ENCODE results near the gene FERMT1. TPM values are rescaled to one million over a fixed set of nuclear protein-coding genes. Genes with fewer than 3 reads are reported as not detected.

The FERMT1 gene
- polyA plus RNA-seq, 1 donor: 21.4 TPM

DNA sequence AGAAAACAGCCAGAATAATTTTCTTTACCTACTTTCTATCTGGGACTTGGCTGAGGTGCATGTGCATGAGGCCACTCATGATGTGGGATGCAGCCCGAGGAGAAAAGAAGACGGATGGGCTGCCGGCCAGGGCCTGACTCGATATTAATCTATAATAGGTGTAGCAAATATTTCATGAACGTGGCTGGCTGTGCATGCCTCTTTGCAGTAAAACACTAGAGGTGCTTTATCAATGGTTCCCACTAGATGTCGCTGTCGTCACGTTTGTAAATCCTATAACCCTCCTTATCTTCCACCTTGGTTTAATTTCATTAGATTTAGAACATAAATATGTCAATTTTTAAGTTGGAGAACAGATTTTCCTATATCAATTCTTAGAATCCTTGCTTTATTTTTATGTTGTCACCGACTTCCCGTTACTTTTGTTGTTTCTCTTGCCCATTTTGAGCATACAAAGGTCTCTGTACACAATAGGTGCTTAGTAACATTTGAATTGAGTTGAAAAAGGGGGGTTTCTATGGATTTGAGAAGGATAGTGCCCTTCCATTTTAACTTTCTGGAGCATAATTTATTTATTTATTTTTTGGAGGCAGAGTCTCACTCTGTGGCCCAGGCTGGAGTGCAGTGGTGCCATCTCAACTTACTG lies 19.6 kb upstream of the FERMT1 start:
- Histone ChIP-seq H3K9me3 (ENCODE audit: control insufficient read depth, low read depth, low read length) (no peaks in the 10 kb centered on the region), H3K4me1 (ENCODE audit: control insufficient read depth, insufficient read depth, low read length) (no peaks in the 10 kb centered on the region), H3K4me3 (ENCODE audit: low read length) (no peak overlapping the region), H3K27me3 (ENCODE audit: control insufficient read depth, insufficient read depth, low read length) (no peaks in the 10 kb centered on the region), H3K27ac (ENCODE audit: low read length) (no peak overlapping the region), H3K36me3 (ENCODE audit: control insufficient read depth, insufficient read depth, low read length) (no peaks in the 10 kb centered on the region)
- 0% methylated on average over 4 of the region's 10 CpGs for WGBS (ENCODE audit: insufficient coverage, low lambda C conversion rate)
- peak; percentile 30 to 37 for DNase-seq

- Histone ChIP-seq H3K27ac (ENCODE audit: low read length) (no peak overlapping the region), H3K4me1 (ENCODE audit: control insufficient read depth, insufficient read depth, low read length) (no peaks in the 10 kb centered on the region), H3K4me3 (ENCODE audit: low read length) (no peak overlapping the region), H3K27me3 (ENCODE audit: control insufficient read depth, insufficient read depth, low read length) (no peaks in the 10 kb centered on the region), H3K9me3 (ENCODE audit: control insufficient read depth, low read depth, low read length) (no peaks in the 10 kb centered on the region), H3K36me3 (ENCODE audit: control insufficient read depth, insufficient read depth, low read length) (no peaks in the 10 kb centered on the region)
- DNase-seq: no peak
- WGBS (ENCODE audit: insufficient coverage, low lambda C conversion rate): no CpG with 5 or more reads among the region's 3 CpGs
Observed at GRCh38 chr20:6140947-6141346, 18.1 kb upstream of the FERMT1 start.

GRCh38 chr20:6135347-6135746 lies 12.5 kb upstream of the FERMT1 start:
- Histone ChIP-seq H3K27ac (ENCODE audit: low read length) (no peak overlapping the region), H3K27me3 (ENCODE audit: control insufficient read depth, insufficient read depth, low read length) (peaks cover 4% of the 10 kb centered on the region), H3K9me3 (ENCODE audit: control insufficient read depth, low read depth, low read length) (no peaks in the 10 kb centered on the region), H3K36me3 (ENCODE audit: control insufficient read depth, insufficient read depth, low read length) (no peaks in the 10 kb centered on the region), H3K4me1 (ENCODE audit: control insufficient read depth, insufficient read depth, low read length) (no peaks in the 10 kb centered on the region), H3K4me3 (ENCODE audit: low read length) (no peak overlapping the region)
- WGBS (ENCODE audit: insufficient coverage, low lambda C conversion rate): no CpG with 5 or more reads among the region's 8 CpGs
- DNase-seq: no peak

GRCh38 chr20:6134592-6134991 lies 11.8 kb upstream of the FERMT1 start:
- no peaks in the 10 kb centered on the region for H3K9me3 ChIP-seq (ENCODE audit: control insufficient read depth, low read depth, low read length)
- no peak overlapping the region for H3K27ac ChIP-seq (ENCODE audit: low read length)
- no peak for DNase-seq
- no peaks in the 10 kb centered on the region for H3K4me1 ChIP-seq (ENCODE audit: control insufficient read depth, insufficient read depth, low read length)
- no peak overlapping the region for H3K4me3 ChIP-seq (ENCODE audit: low read length)
- H3K36me3 ChIP-seq (ENCODE audit: control insufficient read depth, insufficient read depth, low read length): no peaks in the 10 kb centered on the region
- peaks cover 4% of the 10 kb centered on the region for H3K27me3 ChIP-seq (ENCODE audit: control insufficient read depth, insufficient read depth, low read length)
- WGBS (ENCODE audit: insufficient coverage, low lambda C conversion rate): 63% methylated on average over 2 of the region's 8 CpGs

DNA sequence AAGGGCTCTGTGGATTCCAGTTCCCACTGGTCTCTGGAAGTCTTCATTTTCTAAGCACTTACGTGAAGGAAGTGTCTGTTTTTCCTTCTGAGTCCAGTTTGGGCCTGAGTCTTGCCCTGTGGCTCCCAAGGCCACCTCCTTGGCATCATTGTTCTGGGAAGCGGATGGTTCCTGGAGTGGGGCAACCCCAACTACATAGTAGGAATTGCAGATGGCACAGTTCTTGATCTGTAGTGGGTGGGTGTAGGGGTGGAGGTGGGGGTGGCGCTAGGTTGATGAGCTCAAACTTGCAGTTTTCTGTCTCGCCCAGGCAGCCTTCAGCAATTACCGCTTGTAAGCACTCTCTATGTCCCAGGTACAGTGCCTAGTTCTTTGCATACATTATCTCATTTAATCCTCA lies 7.2 kb upstream of the FERMT1 start:
- Histone ChIP-seq H3K9me3 (ENCODE audit: control insufficient read depth, low read depth, low read length) (no peaks in the 10 kb centered on the region), H3K4me3 (ENCODE audit: low read length) (no peak overlapping the region), H3K36me3 (ENCODE audit: control insufficient read depth, insufficient read depth, low read length) (no peaks in the 10 kb centered on the region), H3K27ac (ENCODE audit: low read length) (no peak overlapping the region), H3K4me1 (ENCODE audit: control insufficient read depth, insufficient read depth, low read length) (no peaks in the 10 kb centered on the region), H3K27me3 (ENCODE audit: control insufficient read depth, insufficient read depth, low read length) (no peaks in the 10 kb centered on the region)
- no peak for DNase-seq
- WGBS (ENCODE audit: insufficient coverage, low lambda C conversion rate): no CpG with 5 or more reads among the region's 5 CpGs

DNA sequence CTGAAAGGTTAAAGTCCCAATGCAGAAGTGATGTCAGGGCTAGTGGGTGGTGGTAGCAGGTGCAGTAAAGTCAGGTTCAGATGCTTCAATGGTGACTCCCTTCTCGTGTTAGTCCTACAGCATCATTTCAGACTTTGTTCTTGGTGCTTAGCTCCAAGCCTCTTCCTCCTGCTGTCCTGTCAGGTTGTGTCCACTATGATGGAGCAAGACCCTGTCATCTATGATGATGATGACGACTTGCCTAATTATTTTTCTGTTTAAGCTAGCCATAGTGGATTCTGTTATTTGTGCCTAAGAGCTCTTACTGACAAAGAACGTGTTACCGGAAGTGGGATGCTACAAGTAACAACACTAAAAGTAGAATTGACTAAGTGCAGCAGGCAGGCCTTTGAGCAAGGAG lies 5.0 kb upstream of the FERMT1 start:
- no peaks in the 10 kb centered on the region for H3K9me3 ChIP-seq (ENCODE audit: control insufficient read depth, low read depth, low read length)
- WGBS (ENCODE audit: insufficient coverage, low lambda C conversion rate): no CpG with 5 or more reads among the region's 4 CpGs
- peaks cover 10% of the 10 kb centered on the region for H3K4me1 ChIP-seq (ENCODE audit: control insufficient read depth, insufficient read depth, low read length)
- DNase-seq: no peak
- H3K36me3 ChIP-seq (ENCODE audit: control insufficient read depth, insufficient read depth, low read length): no peaks in the 10 kb centered on the region
- H3K4me3 ChIP-seq (ENCODE audit: low read length): no peak overlapping the region
- no peak overlapping the region for H3K27ac ChIP-seq (ENCODE audit: low read length)
- no peaks in the 10 kb centered on the region for H3K27me3 ChIP-seq (ENCODE audit: control insufficient read depth, insufficient read depth, low read length)

GRCh38 chr20:6126846-6127245 lies 4.0 kb upstream of the FERMT1 start:
- DNase-seq: no peak
- Histone ChIP-seq H3K4me1 (ENCODE audit: control insufficient read depth, insufficient read depth, low read length) (peaks cover 10% of the 10 kb centered on the region), H3K27ac (ENCODE audit: low read length) (no peak overlapping the region), H3K36me3 (ENCODE audit: control insufficient read depth, insufficient read depth, low read length) (no peaks in the 10 kb centered on the region), H3K27me3 (ENCODE audit: control insufficient read depth, insufficient read depth, low read length) (no peaks in the 10 kb centered on the region), H3K9me3 (ENCODE audit: control insufficient read depth, low read depth, low read length) (no peaks in the 10 kb centered on the region), H3K4me3 (ENCODE audit: low read length) (no peak overlapping the region)
- 83% methylated on average over 2 of the region's 2 CpGs for WGBS (ENCODE audit: insufficient coverage, low lambda C conversion rate)

- Histone ChIP-seq H3K36me3 (ENCODE audit: control insufficient read depth, insufficient read depth, low read length) (peaks cover 5% of the 10 kb centered on the region), H3K9me3 (ENCODE audit: control insufficient read depth, low read depth, low read length) (no peaks in the 10 kb centered on the region), H3K4me1 (ENCODE audit: control insufficient read depth, insufficient read depth, low read length) (peaks cover 10% of the 10 kb centered on the region), H3K4me3 (ENCODE audit: low read length) (peak overlapping the region; percentile 71), H3K27ac (ENCODE audit: low read length) (peak overlapping the region; percentile 85), H3K27me3 (ENCODE audit: control insufficient read depth, insufficient read depth, low read length) (no peaks in the 10 kb centered on the region)
- no peak for DNase-seq
- 100% methylated on average over 1 of the region's 4 CpGs for WGBS (ENCODE audit: insufficient coverage, low lambda C conversion rate)
Observed at GRCh38 chr20:6123649-6124014, 802 bp upstream of the FERMT1 start.

- no CpG with 5 or more reads among the region's 27 CpGs for WGBS (ENCODE audit: insufficient coverage, low lambda C conversion rate)
- H3K4me1 ChIP-seq (ENCODE audit: control insufficient read depth, insufficient read depth, low read length): peaks cover 10% of the 10 kb centered on the region
- no peaks in the 10 kb centered on the region for H3K27me3 ChIP-seq (ENCODE audit: control insufficient read depth, insufficient read depth, low read length)
- peak overlapping the region; percentile 71 for H3K4me3 ChIP-seq (ENCODE audit: low read length)
- H3K36me3 ChIP-seq (ENCODE audit: control insufficient read depth, insufficient read depth, low read length): peaks cover 5% of the 10 kb centered on the region
- peak; percentile 34 to 64 for DNase-seq
- peak overlapping the region; percentile 88 for H3K27ac ChIP-seq (ENCODE audit: low read length)
- no peaks in the 10 kb centered on the region for H3K9me3 ChIP-seq (ENCODE audit: control insufficient read depth, low read depth, low read length)
Observed at GRCh38 chr20:6122111-6122872, 538 bp downstream of the FERMT1 start.

GRCh38 chr20:6121504-6121903 lies 1.3 kb downstream of the FERMT1 start:
- whole genome bisulfite sequencing (ENCODE audit: insufficient coverage, low lambda C conversion rate): no CpG with 5 or more reads among the region's 2 CpGs
- Histone ChIP-seq H3K4me1 (ENCODE audit: control insufficient read depth, insufficient read depth, low read length) (peaks cover 12% of the 10 kb centered on the region), H3K27me3 (ENCODE audit: control insufficient read depth, insufficient read depth, low read length) (no peaks in the 10 kb centered on the region), H3K36me3 (ENCODE audit: control insufficient read depth, insufficient read depth, low read length) (peaks cover 5% of the 10 kb centered on the region), H3K27ac (ENCODE audit: low read length) (peak overlapping the region; percentile 88), H3K9me3 (ENCODE audit: control insufficient read depth, low read depth, low read length) (no peaks in the 10 kb centered on the region), H3K4me3 (ENCODE audit: low read length) (peak overlapping the region; percentile 15)
- no peak for DNase-seq
